GM18505 (cell line): ENCODE measurements around the gene ITSN2.

ENCODE experiments used
- ATAC-seq: cut with Tn5 transposase; IDR thresholded peaks from one replicate; pipeline ENCODE4 v1.9.1; 2021; ENCODE audit not compliant: unreplicated experiment
- POLR2A ChIP-seq: IDR thresholded peaks from 4 replicates; pipeline ENCODE4 v1.6.1; 2011; ENCODE audit warnings: borderline replicate concordance; ENCODE audit not compliant: insufficient read depth, insufficient read length; ENCODE audit errors: extremely low read depth

ITSN2 gene

DNA sequence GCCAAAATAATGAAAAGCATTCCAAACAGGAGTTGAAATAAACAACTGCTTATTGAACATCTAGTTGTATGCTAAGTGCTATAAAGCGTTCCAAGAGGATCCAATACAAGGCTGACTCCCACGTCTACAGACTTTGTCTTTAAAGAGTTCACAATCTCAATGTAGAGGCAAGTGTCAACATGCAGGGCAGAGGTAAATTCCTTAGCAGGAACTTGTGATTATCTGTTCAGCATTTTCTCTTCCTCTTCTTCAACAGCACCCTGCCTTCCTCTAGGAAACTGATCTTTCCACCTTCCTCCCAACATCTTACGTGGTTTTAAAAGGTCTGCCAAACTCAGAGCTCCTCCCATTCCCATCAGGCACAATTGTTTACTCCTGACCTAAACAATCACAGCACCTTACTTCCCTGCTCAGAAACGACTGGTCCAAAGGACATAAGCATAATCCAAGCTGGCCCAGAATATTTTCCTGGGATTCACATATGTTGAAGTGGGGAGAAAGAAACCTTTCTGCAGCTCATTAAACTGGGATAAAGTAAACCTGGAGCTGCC lies 83.9 kb downstream of the ITSN2 start:
- no peak for TF ChIP-seq POLR2A
- no peak for ATAC-seq

DNA sequence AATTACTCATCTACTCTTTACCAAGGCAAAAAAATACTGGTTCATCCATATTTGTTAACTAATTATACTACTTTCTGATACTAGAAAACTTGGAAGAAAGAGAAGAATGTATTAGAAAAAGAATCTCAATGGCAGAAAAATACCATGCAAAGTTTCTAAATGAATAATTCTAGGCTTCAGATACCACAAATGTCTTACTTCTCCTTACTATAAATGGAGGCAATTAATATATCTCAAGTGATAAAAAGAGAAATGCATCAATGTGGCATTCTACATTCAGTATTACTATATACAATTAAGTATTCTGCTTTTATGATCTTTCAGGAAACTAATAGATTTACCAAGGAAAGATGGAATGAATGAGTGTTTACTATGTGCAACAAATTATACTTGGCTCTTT lies 85.5 kb downstream of the ITSN2 start:
- TF ChIP-seq POLR2A = no peak
- ATAC-seq = no peak

DNA sequence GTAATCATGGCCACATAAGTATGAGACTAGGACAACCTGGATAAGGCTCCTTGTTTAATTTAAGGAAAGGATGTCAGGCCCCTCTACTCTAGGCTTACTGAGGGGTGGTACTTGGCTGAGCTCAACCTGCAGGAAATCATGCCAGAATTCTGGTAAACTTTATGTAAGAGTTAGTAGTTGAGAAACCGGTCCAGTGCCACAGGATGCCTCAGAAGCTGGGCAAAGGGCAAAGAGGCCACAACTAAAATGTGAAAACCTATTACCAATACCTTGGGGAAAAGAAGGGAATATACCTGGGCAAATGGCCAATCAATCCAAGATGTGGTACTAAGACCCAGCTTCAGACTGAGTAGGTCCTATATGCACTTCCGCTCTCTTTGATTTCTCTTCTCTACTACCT lies 86.7 kb downstream of the ITSN2 start:
- no peak for TF ChIP-seq POLR2A
- ATAC-seq = no peak

DNA sequence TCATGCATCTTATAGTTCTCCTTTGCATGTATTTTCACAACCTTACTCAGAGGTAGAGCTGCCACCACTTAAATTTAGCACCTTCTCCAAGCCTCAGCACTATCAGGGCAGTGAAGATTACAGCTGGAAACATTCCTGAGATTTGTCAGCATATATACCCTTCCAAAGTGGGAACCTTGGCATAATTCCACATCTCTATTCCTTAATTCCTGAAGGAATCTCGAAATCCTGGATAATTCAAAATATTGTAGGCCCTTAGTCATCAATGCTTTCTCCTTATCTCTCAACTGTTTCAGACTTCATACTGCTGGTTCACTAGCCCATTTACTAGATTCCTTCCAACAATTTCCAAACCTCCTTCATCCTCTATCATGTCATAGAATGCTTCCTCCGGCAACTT lies 87.4 kb downstream of the ITSN2 start:
- no peak for ATAC-seq
- TF ChIP-seq POLR2A = no peak

DNA sequence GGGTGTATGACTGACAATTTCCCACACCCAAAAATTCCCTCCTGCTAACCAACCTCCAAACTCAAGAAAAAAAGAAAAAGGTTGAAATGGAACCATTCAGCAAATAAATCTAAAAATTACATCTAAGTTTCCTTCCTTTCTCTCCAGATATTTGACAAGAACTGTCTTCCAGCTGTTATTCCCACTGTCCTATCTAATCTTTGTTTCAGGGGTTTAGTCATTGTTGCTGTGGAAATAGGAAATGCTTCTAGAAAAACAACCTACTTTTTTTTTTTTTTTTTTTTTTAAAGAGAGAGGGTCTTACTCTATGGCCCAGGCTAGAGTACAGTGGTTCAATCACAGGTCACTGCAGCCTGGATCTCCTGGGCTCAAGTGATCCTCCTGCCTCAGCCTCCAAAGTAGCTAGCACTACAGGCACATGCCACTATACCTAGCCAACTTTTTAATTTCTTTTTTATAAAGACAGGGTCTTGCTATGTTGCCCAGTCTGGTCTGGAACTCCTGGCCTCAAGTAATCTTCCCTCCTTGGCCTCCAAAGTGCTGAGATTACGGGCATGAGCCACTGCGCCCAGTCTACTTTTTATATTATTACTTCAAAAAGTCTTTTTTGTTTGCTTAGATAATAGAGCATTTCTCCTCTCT lies 88.1 kb downstream of the ITSN2 start:
- no peak for TF ChIP-seq POLR2A
- ATAC-seq = no peak

DNA sequence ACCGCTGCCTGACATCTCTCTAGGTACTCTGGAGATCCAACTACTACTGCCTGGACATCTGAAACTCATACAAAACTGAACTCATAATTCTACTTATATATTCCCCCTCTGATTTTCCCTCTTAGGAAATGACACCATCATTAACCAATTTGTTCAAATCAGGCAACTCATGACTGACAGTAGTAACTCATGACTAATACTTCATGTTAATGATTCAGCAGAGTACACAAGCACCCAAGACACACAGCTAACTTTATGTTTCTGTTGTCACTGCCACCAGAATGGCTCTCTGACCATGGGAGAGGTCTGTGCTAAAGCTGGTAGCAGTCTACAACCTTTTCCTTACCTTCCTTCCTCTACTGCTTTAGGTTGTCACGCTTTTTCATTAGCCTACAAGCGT lies 91.1 kb downstream of the ITSN2 start:
- ATAC-seq = no peak
- no peak for TF ChIP-seq POLR2A

DNA sequence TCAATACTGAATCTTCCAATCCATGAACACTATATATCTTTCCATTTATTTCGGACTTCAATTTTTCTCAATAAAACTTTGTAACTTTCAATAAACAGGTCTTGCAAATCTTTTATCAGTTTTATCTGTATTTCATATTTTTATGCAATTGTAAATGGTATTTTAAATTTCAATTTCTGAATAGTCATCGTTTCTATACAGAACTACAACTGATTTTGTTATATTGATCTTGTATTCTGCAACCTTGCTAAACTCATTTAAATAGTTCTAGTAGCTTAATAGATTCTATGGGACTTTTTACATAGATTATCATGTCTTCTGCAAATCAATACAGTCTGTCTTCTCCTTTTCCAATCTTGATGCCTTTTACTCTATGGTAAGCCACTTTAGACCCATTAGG lies 95.1 kb downstream of the ITSN2 start:
- TF ChIP-seq POLR2A = no peak
- ATAC-seq = no peak

DNA sequence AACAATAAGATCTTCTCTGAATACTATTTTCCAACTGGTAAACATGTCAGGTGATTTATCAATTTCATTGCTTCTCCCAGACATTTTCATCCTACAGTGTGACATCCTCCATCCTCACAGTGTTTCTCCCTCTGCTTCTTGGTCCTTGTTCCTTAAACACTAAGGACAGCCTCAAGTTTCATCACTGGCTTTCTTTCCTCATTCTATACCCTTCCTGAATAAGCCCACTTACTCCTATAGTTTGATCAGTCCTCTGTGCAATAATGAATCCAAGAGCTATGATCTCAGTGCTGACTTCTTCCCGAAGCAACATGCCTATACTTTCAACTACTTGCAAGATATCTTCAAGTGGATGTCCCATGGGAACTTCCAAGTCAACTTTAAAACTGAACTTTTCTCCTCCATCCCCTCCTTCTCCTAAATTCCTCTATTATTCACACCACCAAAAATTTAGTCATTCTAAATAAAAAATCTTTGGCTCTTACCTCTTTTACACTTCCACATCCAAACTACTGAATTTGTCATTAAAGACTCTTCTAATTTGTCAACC lies 97.8 kb downstream of the ITSN2 start:
- ATAC-seq = no peak
- no peak for TF ChIP-seq POLR2A

DNA sequence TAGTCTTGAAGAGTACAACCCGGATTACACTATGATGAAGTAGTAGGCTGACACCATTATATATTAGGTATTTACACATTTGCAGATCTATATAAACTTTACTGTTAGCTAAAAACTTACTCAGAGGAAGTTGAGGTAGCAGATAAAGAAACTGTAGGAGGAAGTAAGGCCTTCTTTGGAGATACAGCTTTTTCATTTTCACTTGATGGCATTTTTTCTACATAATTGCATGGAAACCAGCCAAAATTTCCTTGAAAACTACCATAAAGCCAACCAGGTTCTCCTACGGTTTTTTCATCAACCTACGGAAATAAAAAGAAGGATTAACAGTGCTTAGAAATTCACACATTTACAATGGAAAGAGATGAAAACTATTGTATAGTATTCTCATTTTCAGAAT lies 98.9 kb downstream of the ITSN2 start:
- no peak for TF ChIP-seq POLR2A
- no peak for ATAC-seq

DNA sequence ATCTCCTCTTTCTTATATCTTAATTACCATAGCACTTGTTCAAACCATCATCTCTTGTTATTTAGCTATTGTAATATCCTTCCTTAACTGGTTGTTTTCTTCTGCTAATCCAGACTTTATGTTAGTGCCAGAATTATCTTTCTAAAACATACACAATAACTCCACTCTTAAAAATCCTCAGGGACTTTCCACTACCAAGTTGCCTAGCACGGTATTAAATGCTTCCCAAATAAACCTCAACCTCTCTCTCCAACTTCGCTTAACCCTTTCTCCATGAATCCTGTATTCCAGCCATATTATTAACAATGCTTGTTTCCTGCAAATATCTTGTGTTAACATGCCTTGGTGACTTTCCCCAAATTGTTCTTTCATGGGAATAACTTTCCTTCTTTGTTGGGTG lies 101.0 kb downstream of the ITSN2 start:
- no peak for TF ChIP-seq POLR2A
- no peak for ATAC-seq

DNA sequence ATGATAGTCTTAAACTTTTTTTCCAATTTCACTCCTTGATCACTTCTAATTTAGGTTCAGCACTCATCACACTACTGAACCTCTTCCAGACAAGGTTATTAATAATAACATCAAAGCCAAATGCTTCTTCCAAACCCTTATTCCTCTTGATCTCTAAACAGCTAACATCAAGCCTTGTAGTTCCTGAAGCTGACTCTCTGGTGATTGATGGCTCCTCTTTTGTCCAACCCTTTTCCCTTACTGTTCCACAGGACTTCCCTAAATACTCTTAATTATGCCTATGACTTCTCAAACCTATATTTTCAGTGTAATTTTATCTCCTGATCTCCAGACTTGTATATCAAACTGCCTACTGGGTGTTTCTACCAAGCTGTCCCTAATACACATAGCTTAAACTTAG lies 101.6 kb downstream of the ITSN2 start:
- ATAC-seq = no peak
- no peak for TF ChIP-seq POLR2A

DNA sequence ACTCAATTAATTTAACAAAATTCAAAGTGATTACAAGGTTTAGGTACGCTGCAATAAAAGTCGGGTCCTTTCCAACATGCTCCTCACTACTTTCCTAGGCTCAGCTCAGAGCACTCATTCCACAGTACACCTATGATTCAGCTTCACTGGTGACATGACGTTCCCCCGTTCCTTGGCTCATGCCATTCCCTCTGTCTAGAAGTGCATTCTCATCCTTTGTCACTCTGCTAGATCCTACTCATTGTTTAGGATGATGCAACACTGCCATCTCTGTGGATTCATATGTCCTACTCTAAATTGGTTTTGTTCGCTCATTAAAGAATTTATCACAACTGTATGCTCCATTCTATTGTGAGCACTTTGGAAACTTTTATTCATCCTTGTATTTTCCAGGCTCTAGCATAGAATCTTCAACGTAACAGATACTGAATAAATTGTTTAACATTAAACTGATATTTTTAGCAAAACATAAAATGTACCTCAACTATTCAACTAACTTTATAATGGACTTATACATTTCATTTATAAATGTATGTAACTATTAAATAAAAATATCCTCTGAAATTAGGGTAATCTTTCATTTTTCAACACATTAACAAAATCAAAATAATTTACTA lies 106.9 kb downstream of the ITSN2 start:
- TF ChIP-seq POLR2A = no peak
- no peak for ATAC-seq

DNA sequence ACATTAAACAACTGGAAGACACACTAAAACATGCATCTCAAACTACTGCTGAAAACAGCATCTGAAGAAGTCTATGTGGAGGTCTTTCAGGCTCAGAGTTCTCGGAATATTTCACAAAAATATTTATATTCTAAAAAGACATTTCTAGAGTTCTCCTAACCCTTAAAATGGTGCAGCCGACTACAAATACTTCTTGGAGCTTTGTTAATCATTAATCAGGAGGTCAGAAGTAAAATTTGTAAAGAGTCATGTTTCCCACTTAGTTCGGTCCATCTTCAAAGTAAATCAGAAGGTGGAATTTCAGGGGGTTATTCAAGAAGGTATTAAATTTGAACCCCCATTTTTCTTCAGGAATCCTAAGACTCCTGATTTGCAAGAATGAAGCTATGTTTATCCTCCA lies 112.7 kb downstream of the ITSN2 start:
- no peak for TF ChIP-seq POLR2A

DNA sequence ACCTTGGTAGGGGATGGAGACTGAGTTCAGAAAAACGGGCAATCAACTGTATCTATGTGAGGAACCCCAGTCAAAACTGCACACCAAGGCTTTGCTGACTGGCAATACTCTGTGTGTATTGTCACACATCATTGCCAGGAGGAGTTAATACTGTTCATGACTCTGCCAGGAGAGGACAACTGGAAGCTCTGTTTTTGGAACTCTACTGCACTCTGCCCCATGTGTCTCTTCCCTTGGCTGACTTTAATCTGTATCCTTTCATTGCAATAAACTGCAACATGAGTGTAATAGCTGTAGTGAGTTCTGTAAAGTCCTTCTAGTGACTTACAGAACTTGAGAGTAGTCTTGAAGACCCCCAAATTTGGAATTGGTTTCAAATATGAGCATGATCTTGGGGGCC lies 113.2 kb downstream of the ITSN2 start:
- no peak for TF ChIP-seq POLR2A

More for the DNA sequence above, 112.7 kb downstream of the ITSN2 start:
- no peak for ATAC-seq

More for the DNA sequence above, 113.2 kb downstream of the ITSN2 start:
- ATAC-seq = no peak
